RWPE1 (cell line): ENCODE measurements around the gene SMARCD1.
"Not testable (repeated sequence)": the region's sequence is repeated elsewhere in the genome, so short reads cannot be mapped to it uniquely, and the experiment has no call there.

Source experiments
- CTCF ChIA-PET: fragments of 350-600 bp; sonication (Branson Sonifier 250); formaldehyde crosslinking; extraction: SDS; loops from one replicate; lab custom pipeline; 2021; lab: Yijun Ruan, JAX
- POLR2A ChIA-PET: fragments of 400-600 bp; formaldehyde crosslinking; extraction: SDS; loops from one replicate; lab custom pipeline; 2020; ENCODE audit warnings: antibody characterized with exemption; ENCODE audit not compliant: low non-redundant PET; lab: Yijun Ruan, JAX
- DNase-seq: peaks from one replicate; pipeline ENCODE4 v3.0.0; 2012; ENCODE audit warnings: low spot score
- H3K27ac ChIP-seq: fragments of 450-650 bp; 2 replicates; pipeline ENCODE4 v1.5.1; 2017
- TF ChIP-seq, protein P1 (sequence below): fragments of 450-650 bp; conservative IDR thresholded peaks from 2 replicates; pipeline ENCODE4 v1.5.1; 2017; ENCODE audit warnings: low read depth, mild to moderate bottlenecking

The SMARCD1 gene

DNA sequence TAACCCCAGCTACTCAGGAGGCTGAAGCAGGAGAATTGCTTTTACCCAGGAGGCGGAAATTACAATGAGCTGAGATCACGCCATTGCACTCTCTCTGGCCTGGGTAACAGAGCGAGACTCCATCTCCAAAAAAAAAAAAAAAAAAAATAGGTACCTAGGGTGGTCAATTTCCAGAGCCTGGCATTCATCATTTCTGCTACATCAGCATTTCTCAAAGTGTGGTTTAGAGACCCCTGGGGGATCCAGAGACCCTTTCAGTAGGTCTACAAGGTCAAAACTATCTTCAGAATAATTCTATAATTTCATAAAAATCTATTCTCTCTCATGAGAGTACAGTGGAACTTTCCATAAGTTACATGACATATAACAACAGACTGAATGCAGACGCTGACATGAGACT is 62.1 kb downstream of the SMARCD1 start:
- CTCF ChIA-PET: no interaction called here

DNA sequence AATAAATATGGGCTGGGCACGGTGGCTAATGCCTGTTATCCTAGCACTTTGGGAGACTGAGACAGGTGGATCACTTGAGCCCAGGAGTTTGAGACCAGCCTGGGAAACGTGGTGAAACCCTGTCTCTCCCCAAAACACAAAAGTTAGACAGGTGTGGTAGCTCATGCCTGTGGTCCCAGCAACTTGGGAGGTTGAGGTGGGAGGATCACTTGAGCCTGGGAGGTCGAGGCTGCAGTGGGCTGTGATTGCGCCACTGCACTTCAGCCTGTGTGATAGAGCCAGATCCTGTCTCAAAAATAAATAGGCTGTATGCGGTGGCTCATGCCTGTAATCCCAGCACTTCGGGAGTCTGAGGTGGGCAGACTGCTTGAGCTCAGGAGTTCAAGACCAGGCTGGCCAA is 62.9 kb downstream of the SMARCD1 start:
- not testable (repeated sequence) for H3K27ac ChIP-seq, DNase-seq

More for the DNA sequence above, 62.1 kb downstream of the SMARCD1 start:
- no peak for DNase-seq
- TF ChIP-seq, protein P1, sequence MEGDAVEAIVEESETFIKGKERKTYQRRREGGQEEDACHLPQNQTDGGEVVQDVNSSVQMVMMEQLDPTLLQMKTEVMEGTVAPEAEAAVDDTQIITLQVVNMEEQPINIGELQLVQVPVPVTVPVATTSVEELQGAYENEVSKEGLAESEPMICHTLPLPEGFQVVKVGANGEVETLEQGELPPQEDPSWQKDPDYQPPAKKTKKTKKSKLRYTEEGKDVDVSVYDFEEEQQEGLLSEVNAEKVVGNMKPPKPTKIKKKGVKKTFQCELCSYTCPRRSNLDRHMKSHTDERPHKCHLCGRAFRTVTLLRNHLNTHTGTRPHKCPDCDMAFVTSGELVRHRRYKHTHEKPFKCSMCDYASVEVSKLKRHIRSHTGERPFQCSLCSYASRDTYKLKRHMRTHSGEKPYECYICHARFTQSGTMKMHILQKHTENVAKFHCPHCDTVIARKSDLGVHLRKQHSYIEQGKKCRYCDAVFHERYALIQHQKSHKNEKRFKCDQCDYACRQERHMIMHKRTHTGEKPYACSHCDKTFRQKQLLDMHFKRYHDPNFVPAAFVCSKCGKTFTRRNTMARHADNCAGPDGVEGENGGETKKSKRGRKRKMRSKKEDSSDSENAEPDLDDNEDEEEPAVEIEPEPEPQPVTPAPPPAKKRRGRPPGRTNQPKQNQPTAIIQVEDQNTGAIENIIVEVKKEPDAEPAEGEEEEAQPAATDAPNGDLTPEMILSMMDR: no peak
- H3K27ac ChIP-seq: no peak overlapping the region
- POLR2A ChIA-PET: interaction anchor here (0.8 kb wide), 1 partner anchor 31 kb away, joined by 5 read pairs; no protein-coding TSS in a partner anchor

DNA sequence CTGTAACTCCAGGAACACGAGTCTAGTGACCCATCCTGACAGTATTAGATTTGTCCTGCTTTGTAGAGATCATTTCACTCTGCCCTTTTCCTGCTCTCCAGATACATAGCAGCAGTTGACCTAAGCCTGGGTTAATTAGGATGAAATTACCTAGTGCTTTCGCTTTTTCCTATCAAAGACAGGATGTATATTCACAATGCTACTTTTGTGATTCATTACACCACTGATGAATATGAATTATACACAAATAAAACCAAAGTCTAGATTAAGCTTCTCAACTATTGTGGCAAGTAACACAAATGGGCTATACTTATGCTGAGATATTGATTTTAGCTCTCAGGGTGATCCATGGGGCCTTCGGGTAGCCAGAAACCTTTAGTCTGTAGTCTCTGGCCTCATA is 64.2 kb downstream of the SMARCD1 start:
- no peak for DNase-seq
- CTCF ChIA-PET: interaction anchor here (0.7 to 1.1 kb wide), 2 partner anchors 12 to 19 kb away, joined by 3 to 6 read pairs; no protein-coding TSS in a partner anchor
- H3K27ac ChIP-seq: no peak overlapping the region
- TF ChIP-seq, protein P1: no peak
- POLR2A ChIA-PET: no interaction called here

More for the DNA sequence above, 62.9 kb downstream of the SMARCD1 start:
- CTCF ChIA-PET: interaction anchor here (0.6 kb wide), 1 partner anchor 1054 kb away, joined by 3 read pairs; no protein-coding TSS in a partner anchor
- POLR2A ChIA-PET: not testable (repeated sequence)
